K562 (cell line): Measurements from ENCODE around the gene TMEM144. TPM values are rescaled to one million over a fixed set of nuclear protein-coding genes. Genes with fewer than 3 reads are reported as not detected.

Experiments
- ATAC-seq: fragments of 200-7000 bp; cut with Tn5 transposase; 3 replicates; pipeline ENCODE4 v1.9.1; 2020; ENCODE audit warnings: moderate library complexity
- BruUV-seq: library from RNA; stranded (reverse); fragments of 400-500 nt; replicated peaks from 2 replicates; lab custom pipeline; 2021; lab: Mats Ljungman, UMichigan
- CTCF ChIA-PET: fragments of 300-600 bp; formaldehyde crosslinking; extraction: SDS; loops from one replicate; lab custom pipeline; 2021; ENCODE audit warnings: low intra/inter-chr PET ratio; lab: Yijun Ruan, JAX
- POLR2A ChIA-PET: fragments of 300-600, 350-650 bp; sonication (Branson Sonifier 250); formaldehyde crosslinking; extraction: SDS; loops from one replicate; lab custom pipeline; 2021; ENCODE audit warnings: antibody characterized with exemption, inconsistent platforms; lab: Yijun Ruan, JAX
- DNase-seq, 4 experiments: peaks; one replicate each; pipeline versions ENCODE4 v3.0.0 to v3.0.0-alpha.2; 2011 to 2018; ENCODE audit warnings: low spot score in 3 of 4, mixed read lengths in 3 of 4; ENCODE audit errors: extremely low read depth in 1 of 4
- FAIRE-seq: peaks from 2 replicates; lab custom pipeline; 2011; peaks lifted over from hg19 to GRCh38; lab: Jason Lieb, UNC
- H2AFZ ChIP-seq: 2 replicates; pipeline ENCODE4 v1.6.0; 2011; ENCODE audit warnings: low read depth, low read length, control low read depth, inconsistent platforms
- H3K27ac ChIP-seq: fragments of 200-600 bp; 3 replicates; pipeline ENCODE4 v1.8.0; 2011; ENCODE audit warnings: low read depth, mild to moderate bottlenecking, control low read depth, inconsistent platforms, low read length, moderate library complexity, mixed read lengths; ENCODE audit errors: extremely low read depth
- H3K27me3 ChIP-seq, 2 experiments: fragments of 300-600 bp in 1 of 2; 2 replicates in 1 of 2; 3 replicates in 1 of 2; pipeline versions ENCODE4 v1.6.0 to v1.8.0; 2011; ENCODE audit warnings: inconsistent platforms in 2 of 2, low read length in 2 of 2, mild to moderate bottlenecking in 1 of 2, mixed read lengths in 1 of 2, moderate library complexity in 1 of 2; ENCODE audit not compliant: control insufficient read depth in 2 of 2, insufficient read depth in 2 of 2
- H3K36me3 ChIP-seq: fragments of 300-600 bp; 3 replicates; pipeline ENCODE4 v1.8.0; 2011; ENCODE audit warnings: mild to moderate bottlenecking, low read length, inconsistent platforms; ENCODE audit not compliant: control insufficient read depth, insufficient read depth
- H3K4me1 ChIP-seq, 2 experiments: fragments of 200-600 bp in 1 of 2; replicated peaks in 1 of 2; 2 replicates in 1 of 2; 3 replicates in 1 of 2; pipeline versions ENCODE4 v1.5.1 to v1.8.0; 2011; ENCODE audit warnings: inconsistent platforms in 2 of 2, low read length in 2 of 2, mild to moderate bottlenecking in 1 of 2, mixed read lengths in 1 of 2, moderate library complexity in 1 of 2; ENCODE audit not compliant: control insufficient read depth in 2 of 2, insufficient read depth in 2 of 2
- H3K4me2 ChIP-seq: 2 replicates; pipeline ENCODE4 v1.6.1; 2011; ENCODE audit warnings: low read length, control low read depth, inconsistent platforms, mixed read lengths; ENCODE audit not compliant: insufficient read depth
- H3K4me3 ChIP-seq: fragments of 200-600 bp; sonication (generic), shearing (Covaris generic); 2 replicates; pipeline ENCODE4 v1.5.1; 2016; ENCODE audit warnings: control low read depth, inconsistent platforms
- H3K79me2 ChIP-seq: fragments of 200-600 bp; 3 replicates; pipeline ENCODE4 v1.8.0; 2011; ENCODE audit warnings: low read length, inconsistent platforms; ENCODE audit not compliant: control insufficient read depth, insufficient read depth
- H3K9ac ChIP-seq, 2 experiments: 2 replicates each; pipeline versions ENCODE4 v1.6.0 to v1.6.1; 2011; ENCODE audit warnings: low read depth in 2 of 2, low read length in 2 of 2, control low read depth in 1 of 2, inconsistent platforms in 1 of 2, mild to moderate bottlenecking in 1 of 2, mixed read lengths in 1 of 2; ENCODE audit not compliant: insufficient read depth in 1 of 2
- H3K9me1 ChIP-seq: one replicate; pipeline ENCODE4 v1.6.0; 2011; ENCODE audit warnings: inconsistent platforms, mild to moderate bottlenecking, low read length, moderate library complexity; ENCODE audit not compliant: control insufficient read depth, insufficient read depth
- H3K9me3 ChIP-seq: replicated peaks from 2 replicates; pipeline ENCODE4 v1.5.1; 2011; ENCODE audit warnings: low read depth, low read length, inconsistent platforms; ENCODE audit not compliant: control insufficient read depth, insufficient read depth
- H4K20me1 ChIP-seq: replicated peaks from 2 replicates; pipeline ENCODE4 v1.6.1; 2011; ENCODE audit warnings: low read length, inconsistent platforms, mixed read lengths; ENCODE audit not compliant: control insufficient read depth, insufficient read depth
- IFI16 ChIP-seq: fragments of 250-450 bp; sonication (Bioruptor Pico); IDR thresholded peaks from 2 replicates; pipeline ENCODE4 v2.1.2; 2022; ENCODE audit warnings: mild to moderate bottlenecking, inconsistent platforms
- NR3C1 ChIP-seq: sonication (generic); formaldehyde crosslinking; IDR thresholded peaks from 2 replicates; pipeline ENCODE4 v1.8.1; 2022; ENCODE audit warnings: missing genetic modification reagents
- PHF8 ChIP-seq: fragments of 200-600 bp; sonication (generic); IDR thresholded peaks from 2 replicates; pipeline ENCODE4 v1.6.1; 2012; ENCODE audit warnings: mixed run types, mild to moderate bottlenecking, inconsistent platforms, low read length, moderate library complexity, borderline replicate concordance
- POLR2B ChIP-seq: fragments of 450-650 bp; IDR thresholded peaks from 2 replicates; pipeline ENCODE4 v1.6.1; 2018; ENCODE audit warnings: low read depth; ENCODE audit not compliant: partially characterized antibody
- ZNF384 ChIP-seq: IDR thresholded peaks from 2 replicates; pipeline ENCODE4 v1.6.1; 2012; ENCODE audit warnings: low read depth, low read length, improper control_type of control experiment
- WGBS: fragments of 100-300 bp; shearing (Covaris generic); methylation state at CpG from one replicate; pipeline ENCODE4 v1.1.6; 2016; ENCODE audit warnings: low coverage, mixed read lengths; ENCODE audit not compliant: insufficient coverage; ENCODE audit errors: missing lambda C conversion rate; 5-methylcytosine and 5-hydroxymethylcytosine counted together
- in situ Hi-C: fragments of 300-500 bp; cut with MboI; formaldehyde crosslinking; loops from 4 replicates; pipeline ENCODE4 v1.15.0; 2018; ENCODE audit warnings: inconsistent platforms, mixed read lengths
- intact Hi-C: fragments of 100-400 bp; cut with micrococcal nuclease; formaldehyde crosslinking; loops from 2 replicates; pipeline ENCODE4 v1.14.2; 2022
- polyA plus RNA-seq, 8 experiments: library from polyadenylated mRNA; depleted of rRNA in 4 of 8; stranded (reverse) in 5 of 8; unstranded in 3 of 8; fragments of >200 nt; fragmentation: Nextera tagmentation in 2 of 8; fragmentation: Illumina TruSeq in 1 of 8; extraction: Ambion mirVana in 2 of 8; extraction: Trizol in 1 of 8; gene quantifications; 2 replicates each; pipeline versions ENCODE4 v1.2.1 to v1.2.3, GENCODE V29; 2011 to 2014; ENCODE audit warnings: inconsistent platforms in 1 of 8, missing spikeins in 1 of 8
- total RNA-seq, 7 experiments: library from RNA; depleted of rRNA in 6 of 7; stranded (reverse); fragments of >200 nt in 6 of 7; fragmentation: Illumina TruSeq in 2 of 7; extraction: Trizol in 2 of 7; gene quantifications; 2 replicates each; pipeline versions ENCODE4 v1.2.1 to v1.2.3, GENCODE V29; 2011 to 2021; ENCODE audit warnings: low replicate concordance in 1 of 7
- TF ChIP-seq, protein P1 (sequence below): IDR thresholded peaks from 2 replicates; pipeline ENCODE4 v1.6.1; 2016; ENCODE audit warnings: missing genetic modification characterization, missing compliant biosample characterization
- TF ChIP-seq, protein P2 (sequence below): fragments of 250-450 bp; sonication (Bioruptor Pico); IDR thresholded peaks from 2 replicates; pipeline ENCODE4 v1.4.0; 2020; ENCODE audit warnings: borderline replicate concordance
- TF ChIP-seq, protein P3 (sequence below), 3 experiments: IDR thresholded peaks in 2 of 3; conservative IDR thresholded peaks in 1 of 3; 2 replicates each; pipeline ENCODE4 v1.5.1; 2011 to 2012; ENCODE audit warnings: low read length in 3 of 3, mild to moderate bottlenecking in 3 of 3, control low read depth in 2 of 3, improper control_type of control experiment in 1 of 3, inconsistent platforms in 1 of 3, low read depth in 1 of 3, mixed read lengths in 1 of 3, moderate library complexity in 1 of 3; ENCODE audit not compliant: insufficient read depth in 2 of 3

TMEM144 gene
- total and polyA plus RNA-seq, 9 of the 15 experiments (the other 6 are each of a cell fraction or from before 2014, with no cell fraction given): 4.0 to 12.0 (median 6.1) TPM

DNA sequence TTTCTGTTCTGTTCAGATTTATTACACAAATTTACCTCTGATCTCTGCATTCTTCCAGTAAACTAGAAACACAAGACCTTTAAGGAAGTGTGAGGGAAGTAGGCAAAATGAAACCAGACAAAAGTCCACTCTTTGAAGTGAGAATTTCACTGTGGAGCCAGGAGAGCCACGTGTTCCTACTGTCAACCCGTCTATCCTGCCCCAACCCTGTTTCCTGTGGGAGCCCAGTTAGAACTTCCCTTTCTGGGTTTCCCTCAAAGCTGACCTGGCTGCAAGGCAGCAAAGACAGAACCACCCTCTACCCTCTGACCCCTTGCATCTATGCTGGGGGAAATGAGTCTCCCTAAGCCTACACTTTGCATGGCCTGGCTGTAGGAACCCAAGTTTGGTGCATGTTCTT is 40.0 kb downstream of the TMEM144 start (continued):
- TF ChIP-seq, protein P1, sequence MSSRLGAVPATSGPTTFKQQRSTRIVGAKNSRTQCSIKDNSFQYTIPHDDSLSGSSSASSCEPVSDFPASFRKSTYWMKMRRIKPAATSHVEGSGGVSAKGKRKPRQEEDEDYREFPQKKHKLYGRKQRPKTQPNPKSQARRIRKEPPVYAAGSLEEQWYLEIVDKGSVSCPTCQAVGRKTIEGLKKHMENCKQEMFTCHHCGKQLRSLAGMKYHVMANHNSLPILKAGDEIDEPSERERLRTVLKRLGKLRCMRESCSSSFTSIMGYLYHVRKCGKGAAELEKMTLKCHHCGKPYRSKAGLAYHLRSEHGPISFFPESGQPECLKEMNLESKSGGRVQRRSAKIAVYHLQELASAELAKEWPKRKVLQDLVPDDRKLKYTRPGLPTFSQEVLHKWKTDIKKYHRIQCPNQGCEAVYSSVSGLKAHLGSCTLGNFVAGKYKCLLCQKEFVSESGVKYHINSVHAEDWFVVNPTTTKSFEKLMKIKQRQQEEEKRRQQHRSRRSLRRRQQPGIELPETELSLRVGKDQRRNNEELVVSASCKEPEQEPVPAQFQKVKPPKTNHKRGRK: no peak
- TF ChIP-seq ZNF384 (no peak), PHF8 (no peak), IFI16 (CRISPR knock-in tag) (no peak)

DNA sequence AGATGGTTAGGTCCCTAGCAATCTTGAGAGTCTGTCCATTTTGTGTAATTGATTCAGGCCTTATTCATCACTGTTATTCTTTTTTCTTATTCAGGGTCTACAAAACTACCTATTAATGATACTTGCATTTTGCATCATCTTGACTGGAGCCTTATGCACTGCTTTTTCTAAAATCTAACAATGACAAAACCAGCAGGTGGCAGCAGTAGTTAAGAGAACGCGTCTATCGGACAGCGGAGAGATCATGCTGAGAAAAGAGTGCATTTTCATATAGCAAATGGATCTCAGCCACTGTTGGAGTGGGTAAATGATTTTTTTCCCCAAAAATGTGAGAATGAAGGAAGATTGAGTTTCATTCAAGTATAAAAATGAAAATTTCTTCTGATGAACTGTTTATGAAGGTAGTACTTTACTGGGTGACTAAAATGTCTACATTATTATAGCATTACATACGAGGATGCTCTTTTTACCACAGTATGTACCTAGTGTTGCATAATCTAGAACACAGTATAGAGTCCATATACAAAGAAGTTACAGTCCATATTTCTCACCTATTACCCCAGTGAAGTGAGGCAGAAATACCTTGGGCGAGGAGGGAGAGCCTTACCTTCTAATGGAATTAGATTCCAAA is 43.2 kb downstream of the TMEM144 start:
- ChIA-PET CTCF (interaction anchor here (0.7 to 1.8 kb wide), 5 partner anchors 58 to 1202 kb away, joined by 3 to 7 read pairs (median 4); no protein-coding TSS in a partner anchor), POLR2A (no interaction called here)
- no peaks in the 10 kb centered on the region for H3K79me2 ChIP-seq
- WGBS: 33% methylated on average over 6 of the region's 6 CpGs
- H3K27me3 ChIP-seq: no peaks in the 10 kb centered on the region
- intact Hi-C loops (no loop called here), in situ Hi-C loops (loop anchor here (5.0 to 25.0 kb wide), 3 partner anchors 61 to 1184 kb away; no protein-coding TSS in a partner anchor)
- H3K9me1 ChIP-seq: no peaks in the 10 kb centered on the region
- DNase-seq: peak in 2 of 4 experiments; percentile 38 to 69
- no TSS peak for BruUV-seq
- H3K36me3 ChIP-seq: no peaks in the 10 kb centered on the region
- peak; percentile 89 for FAIRE-seq
- H3K4me1 ChIP-seq: no peaks in the 10 kb centered on the region; a peak in 1 of 5 replicates
- no peaks in the 10 kb centered on the region for H3K9me3 ChIP-seq
- no peak overlapping the region for H3K4me2 ChIP-seq
- peak; percentile 94 for ATAC-seq
- no peak overlapping the region for H3K4me3 ChIP-seq
- H3K27ac ChIP-seq: no peak overlapping the region
- H4K20me1 ChIP-seq: no peaks in the 10 kb centered on the region
- H3K9ac ChIP-seq: no peak overlapping the region
- no peak overlapping the region for H2AFZ ChIP-seq
- TF ChIP-seq POLR2B (no peak), NR3C1 (CRISPR knock-in tag) (no peak)
- TF ChIP-seq, protein P2, sequence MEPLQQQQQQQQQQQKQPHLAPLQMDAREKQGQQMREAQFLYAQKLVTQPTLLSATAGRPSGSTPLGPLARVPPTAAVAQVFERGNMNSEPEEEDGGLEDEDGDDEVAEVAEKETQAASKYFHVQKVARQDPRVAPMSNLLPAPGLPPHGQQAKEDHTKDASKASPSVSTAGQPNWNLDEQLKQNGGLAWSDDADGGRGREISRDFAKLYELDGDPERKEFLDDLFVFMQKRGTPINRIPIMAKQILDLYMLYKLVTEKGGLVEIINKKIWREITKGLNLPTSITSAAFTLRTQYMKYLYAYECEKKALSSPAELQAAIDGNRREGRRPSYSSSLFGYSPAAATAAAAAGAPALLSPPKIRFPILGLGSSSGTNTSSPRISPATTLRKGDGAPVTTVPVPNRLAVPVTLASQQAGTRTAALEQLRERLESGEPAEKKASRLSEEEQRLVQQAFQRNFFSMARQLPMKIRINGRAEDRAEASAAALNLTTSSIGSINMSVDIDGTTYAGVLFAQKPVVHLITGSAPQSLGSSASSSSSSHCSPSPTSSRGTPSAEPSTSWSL (CRISPR knock-in tag): no peak
- TF ChIP-seq, protein P3, sequence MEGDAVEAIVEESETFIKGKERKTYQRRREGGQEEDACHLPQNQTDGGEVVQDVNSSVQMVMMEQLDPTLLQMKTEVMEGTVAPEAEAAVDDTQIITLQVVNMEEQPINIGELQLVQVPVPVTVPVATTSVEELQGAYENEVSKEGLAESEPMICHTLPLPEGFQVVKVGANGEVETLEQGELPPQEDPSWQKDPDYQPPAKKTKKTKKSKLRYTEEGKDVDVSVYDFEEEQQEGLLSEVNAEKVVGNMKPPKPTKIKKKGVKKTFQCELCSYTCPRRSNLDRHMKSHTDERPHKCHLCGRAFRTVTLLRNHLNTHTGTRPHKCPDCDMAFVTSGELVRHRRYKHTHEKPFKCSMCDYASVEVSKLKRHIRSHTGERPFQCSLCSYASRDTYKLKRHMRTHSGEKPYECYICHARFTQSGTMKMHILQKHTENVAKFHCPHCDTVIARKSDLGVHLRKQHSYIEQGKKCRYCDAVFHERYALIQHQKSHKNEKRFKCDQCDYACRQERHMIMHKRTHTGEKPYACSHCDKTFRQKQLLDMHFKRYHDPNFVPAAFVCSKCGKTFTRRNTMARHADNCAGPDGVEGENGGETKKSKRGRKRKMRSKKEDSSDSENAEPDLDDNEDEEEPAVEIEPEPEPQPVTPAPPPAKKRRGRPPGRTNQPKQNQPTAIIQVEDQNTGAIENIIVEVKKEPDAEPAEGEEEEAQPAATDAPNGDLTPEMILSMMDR (IDR thresholded peaks at IDR 0.05 in 2 of 3, conservative IDR thresholded peaks at IDR 0.05 in 1 of 3; ENCODE audit: insufficient read depth in 2 of 3, low read depth in 1 of 3, low read length in 3 of 3): peak; percentile 56 to 70 (median 63); a peak in 5 of 6 replicates
